Hypothalamus (tissue), 51 donors: ENCODE measurements around the gene TMEM164.

Experiments used
- DNase-seq, 51 donors: peaks; one replicate each; lab custom pipeline; 2025; lab: John Stamatoyannopoulos, UW

TMEM164 gene

GRCh38 chrX:110188701-110189558, 186.0 kb downstream of the TMEM164 start:
- DNase-seq: no peak

GRCh38 chrX:110192516-110192915, 189.6 kb downstream of the TMEM164 start:
- no peak for DNase-seq

- DNase-seq: no peak
Measured at GRCh38 chrX:110194977-110195376, 192.1 kb downstream of the TMEM164 start.

- no peak for DNase-seq
Measured at GRCh38 chrX:110201799-110202198, 198.9 kb downstream of the TMEM164 start.

- DNase-seq: no peak
Measured at GRCh38 chrX:110204986-110205385, 202.1 kb downstream of the TMEM164 start.

GRCh38 chrX:110208092-110208491, 205.2 kb downstream of the TMEM164 start:
- DNase-seq: no peak

- DNase-seq: no peak
Measured at GRCh38 chrX:110210417-110211139, 207.7 kb downstream of the TMEM164 start.

GRCh38 chrX:110211340-110211739, 208.4 kb downstream of the TMEM164 start:
- no peak for DNase-seq

- no peak for DNase-seq
Measured at GRCh38 chrX:110212299-110212698, 209.4 kb downstream of the TMEM164 start.

GRCh38 chrX:110213183-110213582, 210.3 kb downstream of the TMEM164 start:
- no peak for DNase-seq

- no peak for DNase-seq
Measured at GRCh38 chrX:110214684-110215083, 211.8 kb downstream of the TMEM164 start.

GRCh38 chrX:110215411-110215810, 212.5 kb downstream of the TMEM164 start:
- DNase-seq: no peak

- no peak for DNase-seq
Measured at GRCh38 chrX:110216027-110216426, 213.1 kb downstream of the TMEM164 start.

GRCh38 chrX:110218591-110218990, 215.7 kb downstream of the TMEM164 start:
- no peak for DNase-seq

GRCh38 chrX:110219920-110220319, 217.0 kb downstream of the TMEM164 start:
- no peak for DNase-seq

- DNase-seq: no peak
Measured at GRCh38 chrX:110222497-110223257, 219.8 kb downstream of the TMEM164 start.

- DNase-seq: no peak
Measured at GRCh38 chrX:110224926-110225617, 222.2 kb downstream of the TMEM164 start.

- DNase-seq: no peak
Measured at GRCh38 chrX:110226931-110227330, 224.0 kb downstream of the TMEM164 start.
